Endothelial cell of umbilical vein (primary cell): ENCODE data around the gene BMPR1B. TPM values are rescaled to one million over a fixed set of nuclear protein-coding genes. Genes with fewer than 3 reads are reported as not detected.

Experiments
- BruUV-seq: library from RNA; stranded (reverse); fragments of 400-500 nt; replicated peaks from 2 replicates; lab custom pipeline; 2021; lab: Mats Ljungman, UMichigan
- CTCF ChIA-PET: fragments of 300-600, 350-600 bp; sonication (Branson Sonifier 250); formaldehyde crosslinking; loops from one replicate; lab custom pipeline; 2021; ENCODE audit warnings: antibody characterized with exemption, inconsistent platforms; lab: Charles Lee
- POLR2A ChIA-PET: fragments of 300-600, 350-600 bp; sonication (Branson Sonifier 250); formaldehyde crosslinking; loops from one replicate; lab custom pipeline; 2021; ENCODE audit warnings: antibody characterized with exemption, inconsistent platforms; lab: Charles Lee
- DNase-seq: peaks from one replicate; pipeline ENCODE4 v3.0.0-alpha.2; 2011; ENCODE audit warnings: low read depth, low spot score
- FAIRE-seq: peaks from 2 replicates; lab custom pipeline; 2011; peaks lifted over from hg19 to GRCh38; lab: Jason Lieb, UNC
- H2AFZ ChIP-seq: 2 replicates; pipeline ENCODE4 v1.6.0; 2012; ENCODE audit warnings: low read depth, low read length, control low read depth, inconsistent platforms
- H3K27ac ChIP-seq: 2 replicates; pipeline ENCODE4 v1.5.1; 2011; ENCODE audit warnings: low read depth, mild to moderate bottlenecking, control low read depth, low read length, moderate library complexity; ENCODE audit not compliant: insufficient read depth
- H3K27me3 ChIP-seq, 2 experiments: 2 replicates each; pipeline versions ENCODE4 v1.6.0 to v1.6.1; 2011; ENCODE audit warnings: low read length in 2 of 2, mixed read lengths in 1 of 2; ENCODE audit not compliant: control insufficient read depth in 2 of 2, insufficient read depth in 2 of 2
- H3K36me3 ChIP-seq, 2 experiments: 2 replicates in 1 of 2; 3 replicates in 1 of 2; pipeline ENCODE4 v1.5.1; 2011; ENCODE audit warnings: low read length in 2 of 2, mild to moderate bottlenecking in 1 of 2, moderate library complexity in 1 of 2; ENCODE audit not compliant: control insufficient read depth in 2 of 2, insufficient read depth in 2 of 2; ENCODE audit errors: extremely low read depth in 1 of 2
- H3K4me1 ChIP-seq: 3 replicates; pipeline ENCODE4 v1.5.1; 2011; ENCODE audit warnings: mild to moderate bottlenecking, low read length; ENCODE audit not compliant: control insufficient read depth, insufficient read depth; ENCODE audit errors: extremely low read depth
- H3K4me2 ChIP-seq: 2 replicates; pipeline ENCODE4 v1.6.1; 2011; ENCODE audit warnings: low read length, control low read depth, mixed read lengths; ENCODE audit not compliant: insufficient read depth
- H3K4me3 ChIP-seq, 3 experiments: fragments of 200-600 bp in 1 of 3; sonication (generic), shearing (Covaris generic) in 1 of 3; replicated peaks in 1 of 3; 2 replicates each; pipeline ENCODE4 v1.5.1; 2011 to 2016; ENCODE audit warnings: control low read depth in 3 of 3, low read length in 3 of 3, mild to moderate bottlenecking in 2 of 3, inconsistent platforms in 1 of 3, low read depth in 1 of 3, moderate library complexity in 1 of 3; ENCODE audit not compliant: insufficient read depth in 1 of 3
- H3K79me2 ChIP-seq: 2 replicates; pipeline ENCODE4 v1.6.0; 2012; ENCODE audit warnings: low read length, inconsistent platforms; ENCODE audit not compliant: control insufficient read depth, insufficient read depth
- H3K9ac ChIP-seq: replicated peaks from 2 replicates; pipeline ENCODE3; 2011; ENCODE audit warnings: low read length, control low read depth; ENCODE audit not compliant: insufficient read depth; ENCODE audit errors: extremely low read depth
- H3K9me1 ChIP-seq: replicated peaks from 3 replicates; pipeline ENCODE4 v1.6.0; 2011; ENCODE audit warnings: mild to moderate bottlenecking, low read length; ENCODE audit not compliant: control insufficient read depth, insufficient read depth; ENCODE audit errors: extremely low read depth
- H3K9me3 ChIP-seq: replicated peaks from 2 replicates; pipeline ENCODE4 v1.5.1; 2012; ENCODE audit warnings: low read length, inconsistent platforms; ENCODE audit not compliant: control insufficient read depth, insufficient read depth
- H4K20me1 ChIP-seq: replicated peaks from 2 replicates; pipeline ENCODE3; 2011; ENCODE audit warnings: mild to moderate bottlenecking, low read length; ENCODE audit not compliant: control insufficient read depth, insufficient read depth; ENCODE audit errors: extremely low read depth
- EZH2 ChIP-seq: IDR thresholded peaks from 2 replicates; pipeline ENCODE4 v1.6.1; 2012; ENCODE audit warnings: borderline replicate concordance, low read depth, mild to moderate bottlenecking, moderate library complexity, low read length, inconsistent platforms; ENCODE audit not compliant: severe bottlenecking
- FOS ChIP-seq: IDR thresholded peaks from 2 replicates; pipeline ENCODE4 v1.6.1; 2011; ENCODE audit warnings: mild to moderate bottlenecking, low read length, moderate library complexity, borderline replicate concordance; ENCODE audit not compliant: insufficient read depth
- GATA2 ChIP-seq: IDR thresholded peaks from 2 replicates; pipeline ENCODE4 v1.7.0; 2011; ENCODE audit warnings: low read depth, mild to moderate bottlenecking, moderate library complexity, mixed read lengths, low read length; ENCODE audit not compliant: insufficient read length, insufficient read depth
- JUN ChIP-seq: IDR thresholded peaks from 2 replicates; pipeline ENCODE4 v1.6.1; 2011; ENCODE audit warnings: borderline replicate concordance, low read depth; ENCODE audit not compliant: insufficient read length, insufficient read depth
- MYC ChIP-seq: IDR thresholded peaks from one replicate; pipeline ENCODE4 v1.6.1; 2011; ENCODE audit warnings: mild to moderate bottlenecking, low read depth, low read length
- POLR2A ChIP-seq: IDR thresholded peaks from 2 replicates; pipeline ENCODE4 v1.6.1; 2012; ENCODE audit warnings: low read depth, mild to moderate bottlenecking, control low read depth, low read length
- POLR2AphosphoS5 ChIP-seq: IDR thresholded peaks from 2 replicates; pipeline ENCODE4 v1.6.1; 2012; ENCODE audit warnings: low read depth, mild to moderate bottlenecking, control low read depth, low read length, moderate library complexity; ENCODE audit not compliant: insufficient read depth
- dilution Hi-C: fragments of 300-500 bp; cut with MboI; formaldehyde crosslinking; loops from one replicate; pipeline ENCODE4 v1.15.0; 2019; ENCODE audit warnings: low sequenced_read_pairs; ENCODE audit not compliant: extremely low pct_ligation_motif_present
- intact Hi-C: fragments of 100-400 bp; cut with micrococcal nuclease; formaldehyde crosslinking; loops from one replicate; pipeline ENCODE4 v1.10.0; 2022
- polyA plus RNA-seq, 4 experiments: library from polyadenylated mRNA; depleted of rRNA in 3 of 4; stranded (reverse) in 3 of 4; unstranded in 1 of 4; fragments of >200 nt; gene quantifications; 2 replicates each; pipeline versions ENCODE4 v1.2.1 to v1.2.3, GENCODE V29; 2011 to 2012; ENCODE audit warnings: missing spikeins in 1 of 4
- total RNA-seq: library from RNA; stranded (reverse); gene quantifications from 2 replicates; pipeline ENCODE4 v1.2.3, GENCODE V29; 2021
- TF ChIP-seq, protein P1 (sequence below), 2 donors: IDR thresholded peaks; 1 replicate in 1 of 2; 2 replicates in 1 of 2; pipeline ENCODE4 v1.5.1; 2011; ENCODE audit warnings: low read length in 2 of 2, mild to moderate bottlenecking in 2 of 2, moderate library complexity in 2 of 2, control low read depth in 1 of 2, inconsistent platforms in 1 of 2, low read depth in 1 of 2; ENCODE audit not compliant: insufficient read depth in 1 of 2; ENCODE audit errors: extremely low read depth in 1 of 2
- TF ChIP-seq, protein P2 (sequence below): IDR thresholded peaks from 2 replicates; pipeline ENCODE4 v1.6.1; 2011; ENCODE audit not compliant: insufficient read depth, insufficient read length

Gene BMPR1B
- total and polyA plus RNA-seq, 2 donors (not counting 3 experiments of a cell fraction or from before 2014, with no cell fraction given), result 0.28 to 2.1 TPM

GRCh38 chr4:94841864-94842221 lies 84.1 kb downstream of the BMPR1B start:
- no TSS peak for BruUV-seq
- H3K27me3 ChIP-seq, result no peaks in the 10 kb centered on the region
- no peak overlapping the region for H3K9ac ChIP-seq
- H3K4me2 ChIP-seq, result no peak overlapping the region
- H3K9me1 ChIP-seq, result no peaks in the 10 kb centered on the region
- FAIRE-seq (no peak), DNase-seq (no peak)
- ChIA-PET POLR2A (no interaction called here), CTCF (no interaction called here)
- H3K79me2 ChIP-seq, result no peaks in the 10 kb centered on the region
- dilution Hi-C loops (no loop called here), intact Hi-C loops (no loop called here)
- no peaks in the 10 kb centered on the region for H3K4me1 ChIP-seq
- no peak overlapping the region for H2AFZ ChIP-seq
- H3K27ac ChIP-seq, result no peak overlapping the region
- H3K4me3 ChIP-seq, result no peak overlapping the region
- H3K36me3 ChIP-seq, result no peaks in the 10 kb centered on the region
- H3K9me3 ChIP-seq, result no peaks in the 10 kb centered on the region
- TF ChIP-seq FOS (no peak), EZH2 (no peak), JUN (no peak), POLR2AphosphoS5 (no peak), GATA2 (no peak), MYC (no peak), POLR2A (no peak)
- TF ChIP-seq, protein P1, sequence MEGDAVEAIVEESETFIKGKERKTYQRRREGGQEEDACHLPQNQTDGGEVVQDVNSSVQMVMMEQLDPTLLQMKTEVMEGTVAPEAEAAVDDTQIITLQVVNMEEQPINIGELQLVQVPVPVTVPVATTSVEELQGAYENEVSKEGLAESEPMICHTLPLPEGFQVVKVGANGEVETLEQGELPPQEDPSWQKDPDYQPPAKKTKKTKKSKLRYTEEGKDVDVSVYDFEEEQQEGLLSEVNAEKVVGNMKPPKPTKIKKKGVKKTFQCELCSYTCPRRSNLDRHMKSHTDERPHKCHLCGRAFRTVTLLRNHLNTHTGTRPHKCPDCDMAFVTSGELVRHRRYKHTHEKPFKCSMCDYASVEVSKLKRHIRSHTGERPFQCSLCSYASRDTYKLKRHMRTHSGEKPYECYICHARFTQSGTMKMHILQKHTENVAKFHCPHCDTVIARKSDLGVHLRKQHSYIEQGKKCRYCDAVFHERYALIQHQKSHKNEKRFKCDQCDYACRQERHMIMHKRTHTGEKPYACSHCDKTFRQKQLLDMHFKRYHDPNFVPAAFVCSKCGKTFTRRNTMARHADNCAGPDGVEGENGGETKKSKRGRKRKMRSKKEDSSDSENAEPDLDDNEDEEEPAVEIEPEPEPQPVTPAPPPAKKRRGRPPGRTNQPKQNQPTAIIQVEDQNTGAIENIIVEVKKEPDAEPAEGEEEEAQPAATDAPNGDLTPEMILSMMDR (IDR thresholded peaks at IDR 0.05; ENCODE audit: extremely low read depth in 1 of 2, insufficient read depth in 1 of 2, low read depth in 1 of 2, low read length in 2 of 2), result no peak
- TF ChIP-seq, protein P2, sequence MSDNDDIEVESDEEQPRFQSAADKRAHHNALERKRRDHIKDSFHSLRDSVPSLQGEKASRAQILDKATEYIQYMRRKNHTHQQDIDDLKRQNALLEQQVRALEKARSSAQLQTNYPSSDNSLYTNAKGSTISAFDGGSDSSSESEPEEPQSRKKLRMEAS, result no peak
- H4K20me1 ChIP-seq, result no peaks in the 10 kb centered on the region
